PFSK-1 (cell line): ENCODE data around the gene TASP1. TPM values are rescaled to one million over a fixed set of nuclear protein-coding genes. Genes with fewer than 3 reads are reported as not detected.
A peak's percentile ranks its signal among the peaks of the same experiment; 100 is the strongest.

Experiments
- FOXP2 ChIP-seq: optimal IDR thresholded peaks from 2 replicates; pipeline ENCODE3; 2011; ENCODE audit warnings: borderline replicate concordance, control low read depth, inconsistent platforms; ENCODE audit not compliant: insufficient read depth; ENCODE audit errors: extremely low read length, extremely low read depth
- POLR2AphosphoS5 ChIP-seq: IDR thresholded peaks from 2 replicates; pipeline ENCODE4 v1.6.1; 2012; ENCODE audit warnings: low read depth, mild to moderate bottlenecking, control low read depth, low read length, moderate library complexity
- REST ChIP-seq, 2 experiments: IDR thresholded peaks; 2 replicates each; pipeline versions ENCODE4 v1.6.1 to v1.8.0; 2011 to 2012; ENCODE audit warnings: low read depth in 2 of 2, low read length in 2 of 2, control low read depth in 1 of 2, inconsistent platforms in 1 of 2, mild to moderate bottlenecking in 1 of 2, moderate library complexity in 1 of 2; ENCODE audit not compliant: insufficient read depth in 1 of 2
- SIN3A ChIP-seq: IDR thresholded peaks from 2 replicates; pipeline ENCODE4 v1.6.1; 2012; ENCODE audit warnings: mild to moderate bottlenecking, low read length, moderate library complexity, borderline replicate concordance; ENCODE audit not compliant: insufficient read depth
- TAF1 ChIP-seq: IDR thresholded peaks from 2 replicates; pipeline ENCODE4 v1.6.1; 2012; ENCODE audit warnings: low read length, control low read depth, borderline replicate concordance; ENCODE audit not compliant: insufficient read depth
- polyA plus RNA-seq: library from polyadenylated mRNA; unstranded; fragments of >200 nt; gene quantifications from one replicate; pipeline ENCODE4 v1.2.1, GENCODE V29; 2012; ENCODE audit warnings: low read depth, missing spikeins; ENCODE audit not compliant: insufficient read length

The TASP1 gene, protein sequence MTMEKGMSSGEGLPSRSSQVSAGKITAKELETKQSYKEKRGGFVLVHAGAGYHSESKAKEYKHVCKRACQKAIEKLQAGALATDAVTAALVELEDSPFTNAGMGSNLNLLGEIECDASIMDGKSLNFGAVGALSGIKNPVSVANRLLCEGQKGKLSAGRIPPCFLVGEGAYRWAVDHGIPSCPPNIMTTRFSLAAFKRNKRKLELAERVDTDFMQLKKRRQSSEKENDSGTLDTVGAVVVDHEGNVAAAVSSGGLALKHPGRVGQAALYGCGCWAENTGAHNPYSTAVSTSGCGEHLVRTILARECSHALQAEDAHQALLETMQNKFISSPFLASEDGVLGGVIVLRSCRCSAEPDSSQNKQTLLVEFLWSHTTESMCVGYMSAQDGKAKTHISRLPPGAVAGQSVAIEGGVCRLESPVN
- polyA plus RNA-seq = 2.7 TPM

DNA sequence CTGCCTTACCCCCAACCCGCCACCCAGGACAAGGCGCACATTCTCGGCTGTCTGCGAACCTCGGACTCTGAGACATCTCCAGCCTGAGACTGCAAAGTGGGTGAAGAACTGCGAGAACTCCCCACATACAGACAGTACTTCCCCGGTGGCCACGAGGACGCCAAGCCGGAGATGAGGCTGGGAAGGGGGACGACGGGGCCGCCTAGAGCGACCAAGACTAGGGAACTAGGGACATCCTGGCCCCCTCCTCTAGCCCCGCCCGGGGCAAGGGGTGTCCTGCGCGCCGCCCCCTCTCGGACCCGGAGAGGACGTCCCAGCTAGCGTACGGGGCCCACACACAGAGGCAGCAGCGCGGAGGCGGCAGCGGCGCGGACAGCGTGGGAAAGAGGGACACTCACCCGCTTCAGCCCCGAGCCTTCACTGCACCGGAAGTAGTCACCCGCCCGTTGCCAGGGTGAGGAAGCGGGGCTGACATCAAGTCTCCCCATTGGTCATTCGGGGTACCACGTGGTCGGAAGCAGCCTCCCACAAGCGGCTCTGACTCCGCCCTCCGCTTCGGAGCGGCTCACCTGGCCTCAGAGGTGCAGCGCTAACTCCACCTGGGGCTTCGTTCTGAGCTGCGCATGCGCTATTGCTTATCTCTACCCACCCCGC lies at the start of gene TASP1:
Gene TASP1 (minus strand): TSS at position 437 of the 654 bp plus-strand sequence. CDS start 8,854 bp downstream, outside the sequence.
- TF ChIP-seq FOXP2 = no peak
- TF ChIP-seq REST (IDR thresholded peaks at IDR 0.05; ENCODE audit: insufficient read depth in 1 of 2, low read depth in 2 of 2, low read length in 2 of 2) = no peak
- TF ChIP-seq TAF1 = no peak
- TF ChIP-seq SIN3A = no peak
- peak; percentile 71 for TF ChIP-seq POLR2AphosphoS5

DNA sequence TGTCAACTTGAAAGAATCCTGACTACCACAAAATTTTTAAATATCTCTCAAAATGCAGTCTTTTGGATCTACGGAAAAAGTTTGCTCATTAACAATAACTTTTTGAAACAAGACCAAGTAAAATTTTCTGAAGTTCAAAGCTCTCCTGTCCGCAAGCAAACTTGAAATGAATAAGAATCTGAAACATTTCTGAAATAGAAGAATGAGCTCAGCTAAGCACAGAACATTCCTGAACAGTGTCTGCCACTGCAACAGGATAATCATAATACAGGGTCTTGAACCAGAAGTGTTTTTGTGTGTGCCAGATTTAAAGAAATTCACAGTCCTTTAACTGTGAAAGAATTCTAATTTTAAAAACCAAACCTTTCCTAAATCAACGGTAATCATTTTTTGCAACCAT lies 49.1 kb upstream of the TASP1 start:
- TF ChIP-seq REST (IDR thresholded peaks at IDR 0.05; ENCODE audit: insufficient read depth in 1 of 2, low read depth in 2 of 2, low read length in 2 of 2) (no peak), POLR2AphosphoS5 (no peak), SIN3A (no peak), TAF1 (no peak), FOXP2 (no peak)

DNA sequence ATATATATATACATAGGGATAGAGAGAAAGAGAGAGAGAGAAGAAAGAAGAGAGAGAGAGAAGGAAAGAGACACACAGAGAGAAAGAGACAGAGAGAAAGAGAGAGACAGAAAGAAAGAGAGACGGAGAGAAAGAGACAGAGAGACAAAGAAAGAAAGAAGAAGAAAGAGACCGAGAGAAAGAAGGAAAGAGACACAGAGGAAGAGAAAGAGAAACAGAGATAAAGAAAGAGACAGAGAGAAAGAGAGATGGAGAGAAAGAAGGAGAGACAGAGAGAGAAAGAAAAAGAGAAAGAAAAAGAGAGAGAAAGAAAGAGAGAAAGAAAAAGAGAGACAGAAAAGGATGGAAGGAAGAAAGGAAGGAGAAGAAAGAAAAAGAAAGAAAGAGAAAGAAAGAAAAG lies 46.9 kb upstream of the TASP1 start:
- no peak for TF ChIP-seq TAF1
- TF ChIP-seq POLR2AphosphoS5 = no peak
- TF ChIP-seq SIN3A = no peak
- TF ChIP-seq FOXP2 = no peak
- no peak for TF ChIP-seq REST (IDR thresholded peaks at IDR 0.05; ENCODE audit: insufficient read depth in 1 of 2, low read depth in 2 of 2, low read length in 2 of 2)

DNA sequence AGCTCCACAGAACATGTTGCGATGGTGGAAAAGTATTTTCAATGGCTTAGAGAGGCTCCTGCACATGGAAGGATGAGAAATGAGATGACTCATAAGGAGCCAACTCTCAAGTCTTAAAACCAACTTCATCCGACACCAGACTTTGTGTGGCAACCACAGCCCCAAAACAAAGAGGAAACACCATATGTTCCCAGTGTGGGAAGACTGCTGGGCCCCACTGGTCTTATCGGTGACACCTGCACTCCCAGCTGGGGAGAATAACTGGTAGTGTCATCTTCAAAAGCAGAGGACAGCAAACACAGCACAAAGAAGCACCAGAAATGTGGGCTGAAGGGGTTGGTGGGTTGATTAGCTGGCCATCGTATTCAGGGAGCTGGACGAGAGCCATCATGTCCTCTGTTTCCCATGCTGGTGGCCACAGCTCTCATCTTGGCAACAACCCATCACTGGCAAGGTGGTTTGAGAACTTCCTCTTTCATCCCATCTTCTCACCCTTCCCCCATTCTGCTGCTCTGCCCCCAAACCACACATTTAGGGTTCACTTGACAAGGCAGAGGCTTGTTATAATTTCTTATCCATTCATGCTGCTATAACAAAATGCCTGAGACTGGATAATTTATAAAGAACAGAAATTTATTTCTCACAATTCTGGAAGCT lies 46.0 kb upstream of the TASP1 start:
- TF ChIP-seq TAF1 = no peak
- no peak for TF ChIP-seq POLR2AphosphoS5
- TF ChIP-seq FOXP2 = no peak
- no peak for TF ChIP-seq SIN3A

DNA sequence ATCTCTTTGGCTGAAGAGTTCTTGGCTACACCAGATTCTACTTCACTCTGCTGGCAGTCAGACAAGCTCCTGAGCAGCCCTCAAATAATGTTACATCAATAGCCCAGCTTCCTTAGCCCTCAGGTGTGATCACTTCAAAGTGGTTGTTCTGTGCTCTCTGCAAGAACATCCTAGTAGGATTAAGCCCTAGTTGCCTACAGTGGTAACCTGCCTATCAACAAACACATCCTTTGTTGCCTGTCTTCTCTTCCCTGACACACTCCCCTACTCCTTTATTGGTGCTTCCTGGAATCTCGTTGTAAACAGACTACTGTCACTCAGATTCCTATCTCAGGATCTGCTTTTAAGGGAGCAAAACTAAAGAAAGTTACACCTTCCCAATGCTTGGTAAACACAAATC lies 45.1 kb upstream of the TASP1 start:
- no peak for TF ChIP-seq FOXP2
